Erythroblast (primary cell): ENCODE data around the gene PIEZO2.

Experiments
- GATA1 ChIP-seq: IDR thresholded peaks from 2 replicates; pipeline ENCODE4 v1.6.1; 2011; ENCODE audit warnings: low read depth, mild to moderate bottlenecking, control low read depth, low read length, moderate library complexity
- POLR2A ChIP-seq: IDR thresholded peaks from 2 replicates; pipeline ENCODE4 v1.6.1; 2011; ENCODE audit warnings: mild to moderate bottlenecking, low read length

DNA sequence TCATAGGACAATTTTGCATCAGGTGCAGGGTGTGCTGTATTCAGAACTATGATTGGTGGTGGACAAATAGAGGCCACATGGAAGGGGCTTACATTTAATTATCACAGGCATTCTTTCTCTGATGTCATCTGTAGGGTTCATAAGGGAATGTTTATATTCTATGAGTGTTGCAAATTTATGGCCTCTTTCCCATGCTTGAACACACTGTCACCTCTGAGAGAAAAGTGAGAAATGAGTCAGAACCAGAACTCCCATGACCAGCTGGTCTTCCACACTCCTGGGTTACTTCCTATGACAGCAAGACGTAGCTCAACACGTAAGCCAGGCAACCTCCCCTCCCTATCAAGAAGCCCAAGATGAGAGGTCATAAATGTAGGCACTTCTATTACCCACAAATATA lies 310.8 kb downstream of the PIEZO2 start:
- TF ChIP-seq POLR2A (no peak), GATA1 (no peak)
